SK-N-MC (cell line): ENCODE results near the gene ALG3.

Experiments
- EZH2 ChIP-seq: fragments of 200-600 bp; sonication (generic); IDR thresholded peaks from one replicate; pipeline ENCODE4 v1.6.1; 2017; ENCODE audit warnings: antibody characterized with exemption
- FOXP2 ChIP-seq: optimal IDR thresholded peaks from 2 replicates; pipeline ENCODE3; 2011; ENCODE audit warnings: mild to moderate bottlenecking, moderate library complexity; ENCODE audit not compliant: insufficient read depth; ENCODE audit errors: extremely low read length, control extremely low read depth
- POLR2AphosphoS5 ChIP-seq: IDR thresholded peaks from 2 replicates; pipeline ENCODE4 v1.6.1; 2012; ENCODE audit warnings: mild to moderate bottlenecking, low read depth, low read length, borderline replicate concordance

GRCh38 chr3:184248454-184249411 is at the start of gene ALG3:
- TF ChIP-seq POLR2AphosphoS5: peak; percentile 88
- no peak for TF ChIP-seq EZH2
- no peak for TF ChIP-seq FOXP2
